Measurements from ENCODE around the gene MAPKBP1. TPM values are rescaled to one million over a fixed set of nuclear protein-coding genes. Genes with fewer than 3 reads are reported as not detected.
A peak's percentile ranks its signal among the peaks of the same experiment; 100 is the strongest.

MAPKBP1 gene
- total and polyA plus RNA-seq, 9 of the 15 experiments (the other 6 are each of a cell fraction or from before 2014, with no cell fraction given): 0.15 to 9.5 (median 4.5) TPM

DNA sequence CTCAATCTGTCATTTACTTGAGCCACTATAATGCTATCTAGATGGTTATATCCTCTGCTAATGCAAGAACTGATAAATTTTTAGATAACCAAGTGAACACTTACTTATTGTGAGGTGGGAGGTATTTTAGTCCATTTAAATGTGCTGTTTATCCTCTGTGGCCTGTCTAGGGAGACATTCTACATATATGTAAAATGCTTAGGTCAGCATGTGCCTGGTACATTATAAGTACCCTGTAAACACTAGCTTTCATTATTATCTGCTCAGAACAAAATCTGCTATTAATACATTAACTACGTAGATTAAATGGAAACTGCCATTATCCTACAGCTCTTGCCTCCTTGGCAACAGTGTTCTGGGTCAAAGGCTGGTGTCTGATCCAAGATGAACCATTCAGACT, 41.8 kb upstream of the MAPKBP1 start:
- H3K79me2 ChIP-seq (ENCODE audit: control insufficient read depth, insufficient read depth, low read length): no peaks in the 10 kb centered on the region
- WGBS (ENCODE audit: insufficient coverage, low coverage, missing lambda C conversion rate): 94% methylated on average over 1 of the region's 1 CpG
- peaks cover 72% of the 10 kb centered on the region for H3K36me3 ChIP-seq (ENCODE audit: control insufficient read depth, insufficient read depth, low read length)
- in situ Hi-C loops (cut with MboI): no loop called here
- H3K9ac ChIP-seq (ENCODE audit: insufficient read depth in 1 of 2, low read depth in 2 of 2, low read length in 2 of 2): no peak overlapping the region
- no peak overlapping the region for H2AFZ ChIP-seq (ENCODE audit: low read depth, low read length)
- no peak overlapping the region for H3K27ac ChIP-seq (ENCODE audit: extremely low read depth, low read depth, low read length)
- peak; percentile 78 for TF ChIP-seq MAFF (IDR thresholded peaks at IDR 0.05; ENCODE audit: low read length)
- peak; percentile 76 for TF ChIP-seq MAFK (IDR thresholded peaks at IDR 0.05; ENCODE audit: low read length)
- peak; percentile 66 for TF ChIP-seq C11orf30 (IDR thresholded peaks at IDR 0.05; ENCODE audit: low read depth)
- TF ChIP-seq ZNF316 (IDR thresholded peaks at IDR 0.05): peak; percentile 67
- no peak for TF ChIP-seq STAT5B (CRISPR knock-in tag; IDR thresholded peaks at IDR 0.05)
- TF ChIP-seq ZBTB11 (CRISPR knock-in tag; IDR thresholded peaks at IDR 0.05): no peak
- TF ChIP-seq MAFG (tag; conservative IDR thresholded peaks at IDR 0.05): peak; percentile 46
- TF ChIP-seq MCM5 (IDR thresholded peaks at IDR 0.05; ENCODE audit: low read depth): no peak
- TF ChIP-seq POLR2AphosphoS2 (IDR thresholded peaks at IDR 0.05; ENCODE audit: low read length): no peak
- TF ChIP-seq RBBP5 (IDR thresholded peaks at IDR 0.05; ENCODE audit: borderline replicate concordance, insufficient read depth, low read length, poor library complexity, severe bottlenecking): no peak
- no peak for TF ChIP-seq ZNF282 (CRISPR knock-in tag; IDR thresholded peaks at IDR 0.05)
- TF ChIP-seq EP300 (IDR thresholded peaks at IDR 0.05; ENCODE audit: low read length): no peak
- no peaks in the 10 kb centered on the region for H4K20me1 ChIP-seq (replicated peaks; ENCODE audit: control insufficient read depth, insufficient read depth, low read length)
- H3K4me1 ChIP-seq (replicated peaks in 1 of 2; ENCODE audit: control insufficient read depth in 2 of 2, insufficient read depth in 2 of 2, low read length in 2 of 2): no peaks in the 10 kb centered on the region; a peak in 2 of 5 replicates
- no peaks in the 10 kb centered on the region for H3K9me3 ChIP-seq (replicated peaks; ENCODE audit: control insufficient read depth, insufficient read depth, low read depth, low read length)
- no TSS peak for BruUV-seq (replicated peaks)
- H3K4me3 ChIP-seq: no peak overlapping the region
- no peak overlapping the region for H3K4me2 ChIP-seq (ENCODE audit: insufficient read depth, low read length)
- ATAC-seq (no peak), FAIRE-seq (no peak), DNase-seq (ENCODE audit: extremely low read depth in 1 of 4, low spot score in 3 of 4) (no peak)
- intact Hi-C loops (cut with micrococcal nuclease): no loop called here
- CTCF ChIA-PET (ENCODE audit: low intra/inter-chr PET ratio): no interaction called here
- POLR2A ChIA-PET: interaction anchor here (1.0 to 1.8 kb wide), 2 partner anchors 11 to 72 kb away, joined by 3 to 5 read pairs; partner anchors contain the start of gene MGA
- H3K9me1 ChIP-seq (ENCODE audit: control insufficient read depth, insufficient read depth, low read length): no peaks in the 10 kb centered on the region
- H3K27me3 ChIP-seq (ENCODE audit: control insufficient read depth in 2 of 2, insufficient read depth in 2 of 2, low read length in 2 of 2): no peaks in the 10 kb centered on the region

Data from K562 (cell line).